ENCODE measurements around the gene RILPL2.
"Not testable (repeated sequence)": the region's sequence is repeated elsewhere in the genome, so short reads cannot be mapped to it uniquely, and the experiment has no call there.

Gene RILPL2, protein sequence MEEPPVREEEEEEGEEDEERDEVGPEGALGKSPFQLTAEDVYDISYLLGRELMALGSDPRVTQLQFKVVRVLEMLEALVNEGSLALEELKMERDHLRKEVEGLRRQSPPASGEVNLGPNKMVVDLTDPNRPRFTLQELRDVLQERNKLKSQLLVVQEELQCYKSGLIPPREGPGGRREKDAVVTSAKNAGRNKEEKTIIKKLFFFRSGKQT

GRCh38 chr12:123436017-123436964 lies at the start of gene RILPL2:
TSS of gene RILPL2 (minus strand) at chr12:123436684. CDS start at chr12:123436420, 264 bp downstream.
- DNase-seq (ENCODE audit: low read depth in 2 of 2) = peak; percentile 78 to 82

DNA sequence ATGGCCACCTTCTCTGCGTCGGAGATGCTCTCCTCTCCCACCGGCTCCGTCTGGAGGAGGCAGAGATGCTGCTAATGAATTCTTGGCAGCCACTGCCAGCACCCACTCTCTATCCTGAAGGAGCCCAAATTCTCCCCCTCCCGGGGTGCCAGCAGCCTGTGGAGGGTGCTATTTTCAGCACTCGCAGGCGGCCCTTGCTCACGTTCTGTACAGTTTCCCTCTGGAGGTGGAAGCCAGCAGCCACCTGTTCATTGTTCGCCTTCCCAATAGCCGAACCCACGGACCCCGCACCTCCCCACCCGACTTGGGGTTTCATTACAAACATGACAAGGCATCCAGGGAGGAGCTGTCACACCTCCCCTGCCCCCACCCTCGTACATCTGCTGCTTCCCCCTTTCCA lies 49.3 kb upstream of the RILPL2 start:
- no peak for DNase-seq (ENCODE audit: low read depth in 2 of 2)

GRCh38 chr12:123483602-123484248 lies 47.2 kb upstream of the RILPL2 start:
- DNase-seq (ENCODE audit: low read depth in 2 of 2) = no peak

DNA sequence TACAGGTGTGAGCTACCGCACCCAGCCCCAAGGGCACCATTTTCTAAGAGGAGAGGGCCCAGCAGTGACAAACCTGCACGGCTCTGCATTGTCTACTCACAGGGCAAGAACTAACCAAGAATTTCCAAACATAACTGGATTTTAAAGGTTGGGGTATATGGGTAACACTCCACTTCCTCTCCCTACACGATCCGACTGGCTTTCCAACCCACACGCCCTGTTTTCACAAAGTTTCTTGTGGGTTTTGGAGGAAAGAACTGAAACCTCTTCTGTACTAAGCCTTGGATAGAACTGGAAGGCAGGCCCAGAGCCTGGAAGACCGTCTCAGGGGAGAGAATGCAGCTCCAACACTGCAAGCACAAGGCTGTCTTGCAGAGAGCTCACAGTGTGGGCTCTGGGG lies 46.4 kb upstream of the RILPL2 start:
- DNase-seq (ENCODE audit: low read depth in 2 of 2) = no peak

GRCh38 chr12:123481251-123481650 lies 44.8 kb upstream of the RILPL2 start:
- DNase-seq (ENCODE audit: low read depth in 2 of 2) = not testable (repeated sequence)

DNA sequence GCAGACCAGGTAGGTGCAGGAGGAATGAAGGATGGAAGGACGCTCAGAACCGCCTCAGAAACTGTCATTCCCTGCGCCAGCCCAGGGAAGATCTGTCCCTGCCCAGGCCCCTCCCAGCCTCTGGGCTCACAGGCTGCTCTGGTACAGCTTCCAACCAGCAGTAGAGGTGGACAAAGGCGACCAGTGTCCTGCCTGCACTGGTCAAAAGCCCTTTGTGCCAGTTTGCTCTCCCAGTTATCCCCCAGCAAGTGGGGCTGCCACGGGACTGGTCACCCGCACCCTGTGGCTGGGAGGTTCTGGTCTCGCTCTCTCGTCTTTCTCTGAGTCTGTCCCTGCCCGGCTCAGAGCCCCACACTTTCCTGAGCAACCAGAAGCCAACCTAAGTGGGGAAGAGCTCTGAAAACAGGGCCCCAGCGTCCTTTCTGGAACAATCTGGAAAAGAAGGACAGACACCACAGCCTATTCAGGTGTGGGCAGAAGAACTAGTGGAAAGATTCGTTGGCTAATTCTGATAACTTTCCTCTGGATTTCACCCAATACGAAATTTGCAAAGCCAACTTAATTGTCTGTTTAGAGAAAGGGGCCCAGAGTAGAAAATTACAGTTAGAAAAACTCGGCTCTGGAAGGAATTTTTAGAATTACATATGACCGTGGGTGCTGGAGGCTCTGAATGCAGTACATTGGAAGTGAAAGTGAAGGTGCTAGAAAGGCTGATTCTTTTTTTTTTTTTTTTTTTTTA lies 43.1 kb upstream of the RILPL2 start:
- no peak for DNase-seq (ENCODE audit: low read depth in 2 of 2)

DNA sequence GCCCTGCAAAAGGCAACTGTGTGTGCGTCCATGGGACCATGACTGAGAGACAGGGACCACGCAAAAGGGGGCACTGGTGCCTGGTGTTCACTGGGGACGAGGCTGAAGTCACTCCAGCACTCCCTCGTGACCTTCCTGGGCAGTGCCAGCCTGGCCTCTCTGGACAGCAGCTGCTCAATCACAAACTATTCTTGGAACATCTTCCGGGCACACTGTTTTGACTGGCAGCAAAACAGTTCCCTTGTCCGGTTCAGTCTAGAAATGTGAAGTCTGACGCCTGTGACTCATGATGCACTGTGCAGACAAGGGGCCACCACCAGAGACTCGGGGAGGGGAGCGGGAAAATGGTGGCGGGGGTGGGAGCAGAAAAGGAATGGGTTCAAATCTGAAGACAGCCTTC lies 42.3 kb upstream of the RILPL2 start:
- no peak for DNase-seq (ENCODE audit: low read depth in 2 of 2)

DNA sequence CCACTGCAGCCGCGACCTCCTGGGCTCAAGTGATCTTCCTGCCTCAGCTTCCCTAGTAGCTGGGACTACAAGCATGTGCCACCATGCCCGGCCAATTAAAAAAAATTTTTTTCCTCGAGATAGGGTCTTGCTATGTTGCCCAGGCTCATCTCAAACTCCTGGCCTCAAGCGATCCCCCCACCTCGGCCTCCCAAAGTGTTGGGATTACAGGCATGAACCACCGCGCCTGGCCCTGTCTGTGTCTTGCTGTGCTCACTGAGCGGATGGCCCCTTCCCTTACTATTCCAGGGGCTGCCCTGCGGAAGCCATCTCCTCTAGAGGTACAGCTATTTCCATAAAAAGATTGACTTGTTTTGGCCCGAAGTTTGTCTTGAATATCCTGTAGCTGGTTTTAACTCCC lies 41.6 kb upstream of the RILPL2 start:
- DNase-seq (ENCODE audit: low read depth in 2 of 2) = no peak

- DNase-seq (ENCODE audit: low read depth in 2 of 2) = no peak
Observed at GRCh38 chr12:123475246-123475703, 38.8 kb upstream of the RILPL2 start.

DNA sequence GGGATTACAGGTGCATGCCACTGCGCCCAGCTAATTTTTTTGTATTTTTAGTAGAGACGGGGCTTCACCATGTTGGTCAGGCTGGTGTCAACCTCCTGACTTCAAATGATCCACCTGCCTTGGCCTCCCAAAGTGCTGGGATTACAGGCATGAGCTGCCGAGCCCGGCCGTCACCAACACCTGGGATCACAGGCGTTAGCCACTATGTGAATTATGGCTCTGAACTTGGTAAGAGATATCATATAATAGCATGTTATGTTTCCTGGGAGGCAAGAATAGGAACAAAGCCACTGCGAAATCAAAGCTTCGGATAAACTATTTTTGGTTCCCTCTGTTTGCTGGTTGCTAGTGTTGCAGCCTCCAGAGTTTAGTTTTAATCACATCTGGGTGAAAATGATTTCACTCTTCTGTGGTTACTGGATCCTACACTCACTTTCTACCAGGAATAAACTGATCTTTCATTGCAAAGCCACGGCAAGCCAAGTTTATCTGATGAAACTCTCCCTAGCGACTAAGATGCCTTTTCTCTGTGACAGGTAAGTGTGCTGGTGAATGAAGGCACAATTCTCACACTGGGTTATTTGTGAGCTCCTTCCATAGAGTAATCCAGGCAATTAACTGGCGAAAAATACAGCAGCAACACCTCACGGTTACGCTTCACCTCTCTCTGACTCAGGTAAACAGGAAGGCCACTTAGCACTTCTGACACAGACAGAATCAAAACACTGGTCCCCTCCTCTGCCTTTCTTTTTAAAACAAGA lies 38.2 kb upstream of the RILPL2 start:
- DNase-seq (ENCODE audit: low read depth in 2 of 2) = no peak

GRCh38 chr12:123472438-123472849 lies 36.0 kb upstream of the RILPL2 start:
- no peak for DNase-seq (ENCODE audit: low read depth in 2 of 2)

- DNase-seq (ENCODE audit: low read depth in 2 of 2) = no peak
Observed at GRCh38 chr12:123471374-123472068, 35.0 kb upstream of the RILPL2 start.

GRCh38 chr12:123469978-123470377 lies 33.5 kb upstream of the RILPL2 start:
- DNase-seq (ENCODE audit: low read depth in 2 of 2) = no peak

GRCh38 chr12:123468786-123469185 lies 32.3 kb upstream of the RILPL2 start:
- DNase-seq (ENCODE audit: low read depth in 2 of 2) = no peak

DNA sequence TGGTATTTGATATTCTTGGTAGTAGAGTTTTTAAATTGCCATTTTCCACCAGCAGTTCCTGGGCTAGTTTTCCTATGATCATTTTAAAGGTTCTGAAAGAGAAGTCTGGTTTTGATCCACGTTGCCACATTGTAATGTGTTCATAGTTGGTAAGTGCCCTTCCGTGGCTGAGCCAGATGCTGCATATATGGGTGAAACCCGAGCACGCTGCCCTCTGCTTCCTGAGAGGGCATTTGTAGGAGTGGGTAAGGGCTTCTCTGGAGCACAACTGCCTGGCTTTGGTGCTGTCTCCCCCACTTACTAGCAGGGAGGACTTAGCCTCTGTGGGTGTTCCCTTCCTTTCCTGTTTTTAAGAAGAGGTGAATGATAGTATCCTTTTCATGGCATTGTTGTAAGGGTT lies 28.6 kb upstream of the RILPL2 start:
- no peak for DNase-seq (ENCODE audit: low read depth in 2 of 2)

GRCh38 chr12:123463174-123463573 lies 26.7 kb upstream of the RILPL2 start:
- DNase-seq (ENCODE audit: low read depth in 2 of 2) = not testable (repeated sequence)

- DNase-seq (ENCODE audit: low read depth in 2 of 2) = peak; percentile 69 to 77
Observed at GRCh38 chr12:123457980-123458779, 21.7 kb upstream of the RILPL2 start, which contains the start of gene SNRNP35. TSS of gene SNRNP35 (plus strand) at chr12:123458139. CDS start at chr12:123465541, 7,402 bp downstream.

- DNase-seq (ENCODE audit: low read depth in 2 of 2) = no peak
Observed at GRCh38 chr12:123453165-123453564, 16.7 kb upstream of the RILPL2 start.

DNA sequence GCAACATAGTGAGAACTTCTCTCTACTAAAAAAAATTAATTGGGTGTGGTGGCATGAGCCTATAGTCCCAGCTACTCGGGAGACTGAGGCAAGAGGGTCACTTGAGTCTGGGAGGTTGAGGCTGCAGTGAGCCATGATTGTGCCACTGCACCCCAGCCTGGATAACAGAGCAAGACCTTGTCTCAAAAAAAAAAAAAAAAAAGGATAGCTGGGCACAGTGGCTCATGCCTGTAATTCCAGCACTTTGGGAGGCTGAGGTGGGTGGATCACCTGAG lies 15.7 kb upstream of the RILPL2 start:
- DNase-seq (ENCODE audit: low read depth in 2 of 2) = not testable (repeated sequence)

DNA sequence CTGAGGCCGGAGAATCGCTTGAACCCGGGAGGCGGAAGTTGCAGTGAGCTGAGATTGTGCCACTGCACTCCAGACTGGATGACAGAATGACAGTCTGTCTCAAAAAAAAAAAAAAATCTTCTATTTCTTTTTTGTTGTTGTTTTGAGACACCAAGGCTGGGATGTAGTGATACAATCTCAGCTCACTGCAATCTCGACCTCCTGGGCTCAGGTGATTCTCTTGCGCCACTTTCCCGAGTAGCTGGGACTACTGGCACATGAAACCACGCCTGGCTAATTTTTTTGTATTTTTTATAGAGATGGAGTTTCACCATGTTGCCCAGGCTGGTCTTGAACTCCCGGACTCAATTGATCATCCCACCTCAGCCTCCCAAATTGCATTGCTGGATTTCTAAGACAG lies 14.2 kb upstream of the RILPL2 start:
- no peak for DNase-seq (ENCODE audit: low read depth in 2 of 2)

Data from activated CD8-positive, alpha-beta memory T cell treated with anti-CD3 and anti-CD28 coated beads for 4 hours (primary cell).